Measurements from ENCODE around the gene TMSB4Y.
A peak's percentile ranks its signal among the peaks of the same experiment; 100 is the strongest.

TMSB4Y gene

GRCh38 chrY:13703568-13703968 lies at the start of gene TMSB4Y:
TSS of gene TMSB4Y (plus strand) at chrY:13703899.
- DNase-seq (ENCODE audit: low read depth), result peak; percentile 14

GRCh38 chrY:13664162-13664561 lies 39.5 kb upstream of the TMSB4Y start:
- DNase-seq (ENCODE audit: low read depth), result no peak

DNA sequence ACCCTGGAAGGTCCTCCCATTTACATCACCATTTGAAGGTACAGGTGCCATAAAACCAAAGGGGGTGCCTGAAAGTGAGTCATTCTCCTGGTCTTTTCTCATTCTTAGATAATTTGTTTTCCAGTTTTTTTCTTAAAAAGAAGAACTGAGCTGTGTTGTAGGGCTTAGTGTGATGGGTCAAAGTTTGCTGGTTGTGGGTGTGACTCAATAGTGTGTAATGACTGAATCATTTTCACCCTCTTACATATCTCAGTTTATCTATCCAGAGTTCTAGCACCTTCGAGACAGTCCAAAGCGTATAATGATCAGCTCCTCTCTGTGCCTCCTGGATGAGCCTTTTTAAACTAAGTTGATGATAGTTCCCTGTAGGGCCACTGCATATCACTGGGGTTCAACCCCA lies 32.6 kb upstream of the TMSB4Y start:
- DNase-seq (ENCODE audit: low read depth), result no peak

- DNase-seq (ENCODE audit: low read depth), result no peak
Measured at GRCh38 chrY:13702276-13702675, 1.4 kb upstream of the TMSB4Y start.

DNA sequence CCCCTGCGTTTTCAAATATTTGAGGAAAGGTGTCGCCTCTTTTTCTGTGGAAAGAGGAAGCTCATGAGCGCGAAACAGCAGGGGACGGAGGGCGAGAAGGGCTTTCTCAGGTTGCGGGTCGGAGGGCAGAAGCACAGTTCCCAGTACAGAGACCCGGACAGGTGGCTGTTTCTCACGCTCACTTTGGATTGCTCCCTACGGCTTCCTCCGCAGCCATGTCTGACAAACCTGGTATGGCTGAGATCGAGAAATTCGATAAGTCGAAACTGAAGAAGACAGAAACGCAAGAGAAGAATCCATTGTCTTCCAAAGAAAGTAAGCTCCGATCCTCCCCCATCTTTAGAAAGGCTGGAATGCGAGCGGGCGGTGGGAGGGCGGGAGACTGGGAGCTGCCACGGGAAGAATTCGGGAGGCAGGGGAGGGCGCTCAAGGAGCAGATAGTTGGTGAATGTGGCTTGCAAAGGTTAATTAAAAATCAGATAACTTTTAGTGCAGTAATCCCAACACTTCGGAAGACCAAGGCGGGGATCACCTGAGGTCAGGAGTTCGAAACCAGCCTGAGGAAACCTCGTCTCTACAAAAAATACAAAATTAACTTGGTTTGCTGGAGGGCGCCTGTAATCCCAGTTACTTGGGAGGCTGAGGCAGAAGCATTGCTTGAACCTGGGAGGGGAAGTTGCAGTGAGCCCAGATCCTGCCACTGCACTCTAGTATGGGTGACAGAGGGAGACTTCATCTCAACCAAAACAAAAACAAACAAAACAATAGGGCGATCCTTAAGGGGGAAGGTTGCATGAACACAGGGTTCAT lies 627 bp downstream of the TMSB4Y start:
- DNase-seq (ENCODE audit: low read depth), result no peak

- no peak for DNase-seq (ENCODE audit: low read depth)
Measured at GRCh38 chrY:13705197-13705596, 1.5 kb downstream of the TMSB4Y start.

DNA sequence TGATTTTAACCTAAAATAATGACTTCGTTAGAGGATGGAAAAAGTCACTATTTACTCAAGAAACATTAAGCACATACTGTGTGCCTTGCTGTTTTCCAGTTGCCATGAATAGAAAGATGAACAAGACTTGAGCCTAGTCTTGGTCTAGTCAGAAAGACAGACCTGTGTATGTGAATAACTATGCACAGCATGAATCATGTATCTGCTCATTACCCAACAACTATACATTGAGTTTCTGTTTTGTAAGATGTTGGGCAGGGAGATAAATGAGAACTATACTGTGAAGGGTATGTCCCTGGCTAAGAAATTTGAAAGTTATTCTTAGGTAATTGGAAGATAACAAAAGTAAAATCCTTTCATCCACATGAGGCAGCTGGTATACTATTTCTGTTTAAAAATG lies 4.3 kb downstream of the TMSB4Y start:
- no peak for DNase-seq (ENCODE audit: low read depth)

DNA sequence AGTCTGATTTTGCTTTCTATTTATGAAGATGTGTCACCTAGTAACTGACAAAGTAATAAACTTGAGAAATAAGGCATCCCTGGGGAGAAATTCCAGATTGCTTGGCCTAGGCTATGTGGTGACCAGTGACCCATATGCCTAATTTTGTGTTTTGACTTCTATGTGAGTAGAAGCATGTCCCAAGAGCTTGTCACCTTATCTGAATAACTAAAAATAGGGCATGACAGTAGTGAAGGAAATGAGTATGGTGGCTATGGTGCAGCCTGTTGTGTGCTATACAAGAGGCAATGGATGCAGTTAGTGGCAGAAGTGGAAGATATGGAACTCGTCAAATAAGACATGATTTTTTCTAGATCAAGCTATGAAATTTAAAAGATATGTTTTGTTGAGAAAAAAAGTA lies 15.3 kb downstream of the TMSB4Y start:
- no peak for DNase-seq (ENCODE audit: low read depth)

GRCh38 chrY:13729517-13729916 lies 25.8 kb downstream of the TMSB4Y start:
- no peak for DNase-seq (ENCODE audit: low read depth)

DNA sequence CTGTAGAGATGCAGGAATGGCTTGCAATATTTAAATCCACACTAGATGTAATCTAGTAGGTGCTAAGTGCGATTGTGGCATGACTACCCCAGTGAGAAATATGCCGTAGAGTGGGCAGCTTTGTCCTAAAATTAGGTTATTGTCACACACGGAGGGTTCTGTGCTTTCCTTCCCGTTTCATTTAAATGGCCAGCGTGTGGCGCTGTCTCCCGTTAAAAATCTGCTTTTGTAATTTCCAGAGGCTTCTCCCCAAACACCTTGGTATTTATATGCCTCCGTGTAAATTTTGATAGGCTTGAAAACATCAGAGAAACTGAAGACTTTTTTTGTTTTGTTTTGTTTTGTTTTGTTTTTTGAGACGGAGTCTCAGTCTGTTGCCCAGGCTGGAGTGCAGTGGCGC lies 34.9 kb downstream of the TMSB4Y start:
- DNase-seq (ENCODE audit: low read depth), result no peak

- no peak for DNase-seq (ENCODE audit: low read depth)
Measured at GRCh38 chrY:13751289-13752071, 47.8 kb downstream of the TMSB4Y start.

DNA sequence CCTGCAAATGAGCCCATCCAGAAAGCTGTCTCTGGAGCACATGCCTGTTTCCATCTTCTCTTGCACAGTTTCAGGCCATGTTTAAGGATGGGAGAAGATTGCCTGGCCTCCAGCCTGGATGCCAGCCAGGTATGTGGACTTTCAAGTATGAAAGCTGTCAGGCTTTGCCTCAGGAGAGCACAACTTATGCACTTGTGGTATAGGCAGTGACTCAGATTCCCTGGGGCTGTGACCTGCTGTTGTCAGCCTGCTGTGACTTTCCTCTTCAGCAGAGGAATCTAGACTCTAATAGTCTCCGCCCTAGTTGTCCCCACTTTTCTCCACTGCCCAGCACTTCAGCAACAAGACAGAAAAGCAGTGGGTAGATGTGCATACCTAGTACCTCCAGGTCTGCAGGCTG lies 51.0 kb downstream of the TMSB4Y start:
- DNase-seq (ENCODE audit: low read depth), result no peak

Data from stimulated activated CD8-positive, alpha-beta memory T cell treated with anti-CD3 and anti-CD28 coated beads, Interleukin-7, amount 100 ng/mL, for 24 hours (primary cell).